GM18909 (cell line): ENCODE measurements around the gene KIF5C.

Experiments
- ATAC-seq: cut with Tn5 transposase; IDR thresholded peaks from one replicate; pipeline ENCODE4 v1.9.1; 2021; ENCODE audit warnings: mild to moderate bottlenecking; ENCODE audit not compliant: unreplicated experiment, poor library complexity

Gene KIF5C

GRCh38 chr2:149033716-149034115 lies 158.7 kb downstream of the KIF5C start:
- ATAC-seq: no peak

- no peak for ATAC-seq
These were observed 159.4 kb downstream of the KIF5C start for GRCh38 chr2:149034406-149034805.

GRCh38 chr2:149036507-149037293 lies 161.7 kb downstream of the KIF5C start:
- no peak for ATAC-seq

GRCh38 chr2:149037851-149038250 lies 162.8 kb downstream of the KIF5C start:
- ATAC-seq: no peak

- peak; percentile 74 for ATAC-seq
These were observed 163.6 kb downstream of the KIF5C start, which contains the start of gene LYPD6B for GRCh38 chr2:149038442-149039212. TSS of gene LYPD6B (plus strand) at chr2:149038699. CDS start at chr2:149130949, 92,250 bp downstream.

- ATAC-seq: no peak
These were observed 164.2 kb downstream of the KIF5C start for GRCh38 chr2:149039213-149039724.

- ATAC-seq: peak; percentile 32
These were observed 165.4 kb downstream of the KIF5C start for GRCh38 chr2:149040451-149040850.

GRCh38 chr2:149041482-149041881 lies 166.5 kb downstream of the KIF5C start:
- no peak for ATAC-seq

- no peak for ATAC-seq
These were observed 167.9 kb downstream of the KIF5C start for GRCh38 chr2:149042881-149043280.

- ATAC-seq: no peak
These were observed 169.5 kb downstream of the KIF5C start for GRCh38 chr2:149044500-149044899.

- ATAC-seq: no peak
These were observed 172.1 kb downstream of the KIF5C start for GRCh38 chr2:149047118-149047517.

GRCh38 chr2:149049142-149049541 lies 174.1 kb downstream of the KIF5C start:
- no peak for ATAC-seq

GRCh38 chr2:149050188-149050587 lies 175.2 kb downstream of the KIF5C start:
- ATAC-seq: peak; percentile 92

GRCh38 chr2:149055751-149056150 lies 180.7 kb downstream of the KIF5C start:
- no peak for ATAC-seq

- ATAC-seq: no peak
These were observed 181.7 kb downstream of the KIF5C start for GRCh38 chr2:149056541-149057255.

GRCh38 chr2:149057401-149057800 lies 182.4 kb downstream of the KIF5C start:
- ATAC-seq: no peak

- ATAC-seq: no peak
These were observed 183.9 kb downstream of the KIF5C start for GRCh38 chr2:149058936-149059335.

- no peak for ATAC-seq
These were observed 184.8 kb downstream of the KIF5C start for GRCh38 chr2:149059822-149060221.

- no peak for ATAC-seq
These were observed 186.2 kb downstream of the KIF5C start for GRCh38 chr2:149061133-149061745.

- no peak for ATAC-seq
These were observed 187.5 kb downstream of the KIF5C start for GRCh38 chr2:149062531-149062930.
